ENCODE results near the gene EDEM3.

The EDEM3 gene

GRCh38 chr1:184648856-184649201 is 105.8 kb downstream of the EDEM3 start:
- ChIA-PET CTCF (no interaction called here), POLR2A (no interaction called here)
- no peak for TF ChIP-seq CTCF (IDR thresholded peaks at IDR 0.05; ENCODE audit: control extremely low read depth, extremely low read depth, low read depth, missing control alignments)
- DNase-seq (ENCODE audit: extremely low spot score): no peak

GRCh38 chr1:184648160-184648855 is 106.3 kb downstream of the EDEM3 start:
- TF ChIP-seq CTCF (IDR thresholded peaks at IDR 0.05; ENCODE audit: control extremely low read depth, extremely low read depth, low read depth, missing control alignments): no peak
- ChIA-PET CTCF (no interaction called here), POLR2A (no interaction called here)

GRCh38 chr1:184647471-184647870 is 107.2 kb downstream of the EDEM3 start:
- CTCF ChIA-PET: no interaction called here
- no peak for TF ChIP-seq CTCF (IDR thresholded peaks at IDR 0.05; ENCODE audit: control extremely low read depth, extremely low read depth, low read depth, missing control alignments)
- no peak for DNase-seq (ENCODE audit: extremely low spot score)
- POLR2A ChIA-PET: no interaction called here

More at GRCh38 chr1:184648160-184648855, 106.3 kb downstream of the EDEM3 start:
- DNase-seq (ENCODE audit: extremely low spot score): no peak

- no peak for TF ChIP-seq CTCF (IDR thresholded peaks at IDR 0.05; ENCODE audit: control extremely low read depth, extremely low read depth, low read depth, missing control alignments)
- no peak for DNase-seq (ENCODE audit: extremely low spot score)
- POLR2A ChIA-PET: no interaction called here
- CTCF ChIA-PET: interaction anchor here (1.6 kb wide), 1 partner anchor 17 kb away, joined by 4 read pairs; no protein-coding TSS in a partner anchor
Observed at GRCh38 chr1:184646824-184647223, 107.8 kb downstream of the EDEM3 start.

- POLR2A ChIA-PET: no interaction called here
Observed at GRCh38 chr1:184646178-184646701, 108.4 kb downstream of the EDEM3 start.

GRCh38 chr1:184644771-184645170 is 109.9 kb downstream of the EDEM3 start:
- TF ChIP-seq CTCF (IDR thresholded peaks at IDR 0.05; ENCODE audit: control extremely low read depth, extremely low read depth, low read depth, missing control alignments): no peak
- no peak for DNase-seq (ENCODE audit: extremely low spot score)
- CTCF ChIA-PET: interaction anchor here (3.9 kb wide), 1 partner anchor 19 kb away, joined by 28 read pairs; no protein-coding TSS in a partner anchor
- POLR2A ChIA-PET: no interaction called here

More at GRCh38 chr1:184646178-184646701, 108.4 kb downstream of the EDEM3 start:
- DNase-seq (ENCODE audit: extremely low spot score): no peak
- no peak for TF ChIP-seq CTCF (IDR thresholded peaks at IDR 0.05; ENCODE audit: control extremely low read depth, extremely low read depth, low read depth, missing control alignments)
- CTCF ChIA-PET: interaction anchor here (1.6 kb wide), 1 partner anchor 18 kb away, joined by 4 read pairs; no protein-coding TSS in a partner anchor

All from GM10248 (cell line).